Liver (tissue), 3 donors: ENCODE results near the gene HSD17B7.

ENCODE experiments used
- HNF4G ChIP-seq: IDR thresholded peaks from 2 replicates; pipeline ENCODE4 v1.6.1; 2016; ENCODE audit warnings: antibody characterized with exemption
- RAD21 ChIP-seq, 2 donors: IDR thresholded peaks; 2 replicates each; pipeline ENCODE4 v1.6.1; 2016; ENCODE audit warnings: antibody characterized with exemption in 2 of 2, mild to moderate bottlenecking in 2 of 2
- TAF1 ChIP-seq: conservative IDR thresholded peaks from 2 replicates; pipeline ENCODE4 v1.6.1; 2016; ENCODE audit warnings: antibody characterized with exemption, mild to moderate bottlenecking
- YY1 ChIP-seq: IDR thresholded peaks from 2 replicates; pipeline ENCODE4 v1.6.1; 2016; ENCODE audit warnings: antibody characterized with exemption, mild to moderate bottlenecking
- TF ChIP-seq, protein P1 (sequence below): IDR thresholded peaks from 2 replicates; pipeline ENCODE4 v1.6.1; 2016; ENCODE audit warnings: antibody characterized with exemption, mild to moderate bottlenecking
- TF ChIP-seq, protein P2 (sequence below): fragments of 150-350 bp; IDR thresholded peaks from 2 replicates; pipeline ENCODE4 v1.5.1; 2017; ENCODE audit warnings: improper control_type of control experiment, low read depth, low read length; ENCODE audit not compliant: missing input control
- donor health status: healthy.
- donor health status: healthy.

DNA sequence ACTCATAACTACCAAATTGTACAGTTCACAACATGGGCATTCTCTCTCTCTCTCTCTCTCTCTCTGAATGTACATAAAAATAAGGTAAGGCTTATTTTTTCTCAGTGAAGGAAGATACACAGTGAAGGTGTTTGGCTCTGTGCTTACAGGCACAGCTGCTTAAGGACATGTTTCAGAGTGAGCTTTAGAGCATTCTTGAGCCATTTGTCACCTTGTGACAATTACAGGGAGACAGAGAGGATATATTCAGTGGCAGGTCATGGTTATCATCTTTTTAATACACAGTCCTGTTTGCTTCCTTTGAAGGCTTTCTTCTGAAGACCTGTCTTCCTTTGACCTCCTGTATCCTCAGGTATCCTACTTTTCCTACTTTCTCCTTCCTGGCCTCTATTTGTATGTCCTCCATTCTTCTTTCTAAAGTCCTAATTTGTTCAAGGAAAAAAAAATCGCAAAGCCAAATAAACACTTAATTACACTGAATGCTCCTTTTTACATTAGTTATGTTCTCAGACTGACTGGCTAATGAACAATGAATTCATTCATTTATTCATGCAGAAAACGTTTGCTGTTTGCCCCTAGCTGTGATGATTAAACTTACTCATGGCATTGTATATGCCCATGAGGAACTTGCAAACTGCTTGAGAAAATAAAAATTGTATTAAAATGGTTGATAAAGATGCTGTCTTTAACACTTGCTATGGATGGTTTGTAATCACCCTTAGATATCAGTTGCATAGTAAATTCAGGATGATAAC lies 33.4 kb downstream of the HSD17B7 start:
- TF ChIP-seq, protein P1, sequence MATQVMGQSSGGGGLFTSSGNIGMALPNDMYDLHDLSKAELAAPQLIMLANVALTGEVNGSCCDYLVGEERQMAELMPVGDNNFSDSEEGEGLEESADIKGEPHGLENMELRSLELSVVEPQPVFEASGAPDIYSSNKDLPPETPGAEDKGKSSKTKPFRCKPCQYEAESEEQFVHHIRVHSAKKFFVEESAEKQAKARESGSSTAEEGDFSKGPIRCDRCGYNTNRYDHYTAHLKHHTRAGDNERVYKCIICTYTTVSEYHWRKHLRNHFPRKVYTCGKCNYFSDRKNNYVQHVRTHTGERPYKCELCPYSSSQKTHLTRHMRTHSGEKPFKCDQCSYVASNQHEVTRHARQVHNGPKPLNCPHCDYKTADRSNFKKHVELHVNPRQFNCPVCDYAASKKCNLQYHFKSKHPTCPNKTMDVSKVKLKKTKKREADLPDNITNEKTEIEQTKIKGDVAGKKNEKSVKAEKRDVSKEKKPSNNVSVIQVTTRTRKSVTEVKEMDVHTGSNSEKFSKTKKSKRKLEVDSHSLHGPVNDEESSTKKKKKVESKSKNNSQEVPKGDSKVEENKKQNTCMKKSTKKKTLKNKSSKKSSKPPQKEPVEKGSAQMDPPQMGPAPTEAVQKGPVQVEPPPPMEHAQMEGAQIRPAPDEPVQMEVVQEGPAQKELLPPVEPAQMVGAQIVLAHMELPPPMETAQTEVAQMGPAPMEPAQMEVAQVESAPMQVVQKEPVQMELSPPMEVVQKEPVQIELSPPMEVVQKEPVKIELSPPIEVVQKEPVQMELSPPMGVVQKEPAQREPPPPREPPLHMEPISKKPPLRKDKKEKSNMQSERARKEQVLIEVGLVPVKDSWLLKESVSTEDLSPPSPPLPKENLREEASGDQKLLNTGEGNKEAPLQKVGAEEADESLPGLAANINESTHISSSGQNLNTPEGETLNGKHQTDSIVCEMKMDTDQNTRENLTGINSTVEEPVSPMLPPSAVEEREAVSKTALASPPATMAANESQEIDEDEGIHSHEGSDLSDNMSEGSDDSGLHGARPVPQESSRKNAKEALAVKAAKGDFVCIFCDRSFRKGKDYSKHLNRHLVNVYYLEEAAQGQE, result no peak
- TF ChIP-seq RAD21 (IDR thresholded peaks at IDR 0.05), result no peak
- TF ChIP-seq, protein P2, sequence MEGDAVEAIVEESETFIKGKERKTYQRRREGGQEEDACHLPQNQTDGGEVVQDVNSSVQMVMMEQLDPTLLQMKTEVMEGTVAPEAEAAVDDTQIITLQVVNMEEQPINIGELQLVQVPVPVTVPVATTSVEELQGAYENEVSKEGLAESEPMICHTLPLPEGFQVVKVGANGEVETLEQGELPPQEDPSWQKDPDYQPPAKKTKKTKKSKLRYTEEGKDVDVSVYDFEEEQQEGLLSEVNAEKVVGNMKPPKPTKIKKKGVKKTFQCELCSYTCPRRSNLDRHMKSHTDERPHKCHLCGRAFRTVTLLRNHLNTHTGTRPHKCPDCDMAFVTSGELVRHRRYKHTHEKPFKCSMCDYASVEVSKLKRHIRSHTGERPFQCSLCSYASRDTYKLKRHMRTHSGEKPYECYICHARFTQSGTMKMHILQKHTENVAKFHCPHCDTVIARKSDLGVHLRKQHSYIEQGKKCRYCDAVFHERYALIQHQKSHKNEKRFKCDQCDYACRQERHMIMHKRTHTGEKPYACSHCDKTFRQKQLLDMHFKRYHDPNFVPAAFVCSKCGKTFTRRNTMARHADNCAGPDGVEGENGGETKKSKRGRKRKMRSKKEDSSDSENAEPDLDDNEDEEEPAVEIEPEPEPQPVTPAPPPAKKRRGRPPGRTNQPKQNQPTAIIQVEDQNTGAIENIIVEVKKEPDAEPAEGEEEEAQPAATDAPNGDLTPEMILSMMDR, result no peak
- no peak for TF ChIP-seq YY1
- TF ChIP-seq HNF4G, result no peak
- TF ChIP-seq TAF1, result no peak
